PC-3 (cell line): Measurements from ENCODE around the gene RALBP1. TPM values are rescaled to one million over a fixed set of nuclear protein-coding genes. Genes with fewer than 3 reads are reported as not detected.
"Not testable (repeated sequence)": the region's sequence is repeated elsewhere in the genome, so short reads cannot be mapped to it uniquely, and the experiment has no call there.

Experiments
- ATAC-seq: fragments of 200-7000 bp; cut with Tn5 transposase; 2 replicates; pipeline ENCODE4 v1.9.1; 2020; ENCODE audit warnings: mild to moderate bottlenecking, moderate library complexity
- BruUV-seq: library from RNA; stranded (reverse); fragments of 400-500 nt; replicated peaks from 2 replicates; lab custom pipeline; 2021; lab: Mats Ljungman, UMichigan
- CTCF ChIA-PET: fragments of 300-600 bp; sonication (Branson Sonifier 250); formaldehyde crosslinking; loops from one replicate; lab custom pipeline; 2022; ENCODE audit warnings: antibody characterized with exemption; lab: Charles Lee
- POLR2A ChIA-PET: fragments of 300-600 bp; sonication (Branson Sonifier 250); formaldehyde crosslinking; loops from one replicate; lab custom pipeline; 2022; ENCODE audit warnings: antibody characterized with exemption; ENCODE audit not compliant: unreplicated experiment; lab: Charles Lee
- DNase-seq: peaks from one replicate; pipeline ENCODE4 v3.0.0-alpha.2; 2015
- H2AFZ ChIP-seq: fragments of 300-600 bp; sonication (generic); 2 replicates; pipeline ENCODE4 v1.6.0; 2016; ENCODE audit warnings: antibody characterized with exemption, low read length
- H3F3A ChIP-seq: fragments of 300-600 bp; sonication (generic); one replicate; pipeline ENCODE4 v1.6.0; 2017; ENCODE audit warnings: antibody characterized with exemption, low read length, control low read depth, mild to moderate bottlenecking; ENCODE audit not compliant: unreplicated experiment
- H3K27ac ChIP-seq: fragments of 300-600 bp; sonication (generic); 2 replicates; pipeline ENCODE4 v1.5.1; 2016; ENCODE audit warnings: mild to moderate bottlenecking, low read length
- H3K27me3 ChIP-seq: fragments of 300-600 bp; sonication (generic); 2 replicates; pipeline ENCODE4 v1.6.1; 2016; ENCODE audit warnings: low read length, mixed read lengths
- H3K36me3 ChIP-seq: fragments of 300-600 bp; sonication (generic); 2 replicates; pipeline ENCODE4 v1.6.1; 2016; ENCODE audit warnings: low read depth, mixed run types, low read length, mixed read lengths
- H3K4me1 ChIP-seq: fragments of 300-600 bp; sonication (generic); 2 replicates; pipeline ENCODE4 v1.5.1; 2016; ENCODE audit warnings: low read length; ENCODE audit not compliant: insufficient read depth
- H3K4me2 ChIP-seq: fragments of 300-600 bp; sonication (generic); 2 replicates; pipeline ENCODE4 v1.6.0; 2016; ENCODE audit warnings: low read length
- H3K4me3 ChIP-seq: fragments of 300-600 bp; sonication (generic); 2 replicates; pipeline ENCODE4 v1.5.1; 2016; ENCODE audit warnings: mild to moderate bottlenecking, low read length, mixed read lengths
- H3K79me2 ChIP-seq: fragments of 300-600 bp; sonication (generic); 2 replicates; pipeline ENCODE4 v1.6.1; 2017; ENCODE audit warnings: low read length, mixed read lengths
- H3K9ac ChIP-seq: fragments of 300-600 bp; sonication (generic); 2 replicates; pipeline ENCODE4 v1.6.0; 2016; ENCODE audit warnings: mild to moderate bottlenecking, low read length
- H3K9me2 ChIP-seq: fragments of 300-600 bp; sonication (generic); replicated peaks from 2 replicates; pipeline ENCODE4 v1.6.1; 2016; ENCODE audit warnings: mixed run types, low read length, mixed read lengths
- H3K9me3 ChIP-seq: fragments of 300-600 bp; sonication (generic); 2 replicates; pipeline ENCODE4 v1.6.1; 2016; ENCODE audit warnings: low read length, mixed read lengths
- H4K20me1 ChIP-seq: fragments of 300-600 bp; sonication (generic); 2 replicates; pipeline ENCODE4 v1.6.1; 2016; ENCODE audit warnings: low read length, mixed read lengths
- EZH2 ChIP-seq: fragments of 300-600 bp; sonication (generic); IDR thresholded peaks from one replicate; pipeline ENCODE4 v1.6.1; 2017; ENCODE audit warnings: antibody characterized with exemption, mild to moderate bottlenecking, low read length; ENCODE audit not compliant: unreplicated experiment
- EZH2phosphoT487 ChIP-seq: fragments of 300-600 bp; sonication (generic); IDR thresholded peaks from 2 replicates; pipeline ENCODE4 v1.6.1; 2018; ENCODE audit warnings: mild to moderate bottlenecking, antibody characterized with exemption, low read length, borderline replicate concordance
- intact Hi-C: fragments of 100-400 bp; cut with micrococcal nuclease; formaldehyde crosslinking; loops from 2 replicates; pipeline ENCODE4 v1.9.0; 2023
- total RNA-seq: library from RNA; depleted of rRNA; stranded (reverse); fragments of >200 nt; gene quantifications from 2 replicates; pipeline ENCODE4 v1.2.3, GENCODE V29; 2014
- TF ChIP-seq, protein P1 (sequence below): fragments of 300-600 bp; sonication (generic); conservative IDR thresholded peaks from 2 replicates; pipeline ENCODE4 v1.5.1; 2017; ENCODE audit warnings: antibody characterized with exemption, low read depth, mild to moderate bottlenecking, low read length

The RALBP1 gene
- total RNA-seq, 1 experiment from 2014 or later: 89.8 TPM

DNA sequence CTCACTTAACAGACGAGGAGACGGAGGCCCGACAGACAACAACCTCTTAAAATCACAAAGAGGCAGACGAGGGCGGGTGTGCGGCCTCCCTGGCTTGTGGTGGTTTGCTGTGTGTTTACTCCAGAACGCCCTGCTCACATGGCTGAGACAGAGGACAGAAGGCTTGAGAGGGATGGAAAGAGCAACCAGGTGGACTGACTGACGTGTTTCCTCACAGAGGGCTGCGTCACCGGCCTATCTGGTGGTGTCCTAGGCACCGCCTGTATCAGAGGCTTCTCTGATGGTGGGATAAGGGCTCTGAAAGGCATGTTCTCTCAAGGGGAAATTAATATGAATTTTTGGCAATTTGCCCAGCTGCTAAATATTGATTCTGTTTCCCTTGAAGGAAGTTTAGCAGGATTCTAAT, 47.0 kb upstream of the RALBP1 start:
- intact Hi-C loops: loop anchor here (10.0 kb wide), 1 partner anchor 94 kb away; the partner anchor contains the start of gene TWSG1
- TF ChIP-seq EZH2phosphoT487: no peak
- TF ChIP-seq EZH2: no peak
- TF ChIP-seq, protein P1, sequence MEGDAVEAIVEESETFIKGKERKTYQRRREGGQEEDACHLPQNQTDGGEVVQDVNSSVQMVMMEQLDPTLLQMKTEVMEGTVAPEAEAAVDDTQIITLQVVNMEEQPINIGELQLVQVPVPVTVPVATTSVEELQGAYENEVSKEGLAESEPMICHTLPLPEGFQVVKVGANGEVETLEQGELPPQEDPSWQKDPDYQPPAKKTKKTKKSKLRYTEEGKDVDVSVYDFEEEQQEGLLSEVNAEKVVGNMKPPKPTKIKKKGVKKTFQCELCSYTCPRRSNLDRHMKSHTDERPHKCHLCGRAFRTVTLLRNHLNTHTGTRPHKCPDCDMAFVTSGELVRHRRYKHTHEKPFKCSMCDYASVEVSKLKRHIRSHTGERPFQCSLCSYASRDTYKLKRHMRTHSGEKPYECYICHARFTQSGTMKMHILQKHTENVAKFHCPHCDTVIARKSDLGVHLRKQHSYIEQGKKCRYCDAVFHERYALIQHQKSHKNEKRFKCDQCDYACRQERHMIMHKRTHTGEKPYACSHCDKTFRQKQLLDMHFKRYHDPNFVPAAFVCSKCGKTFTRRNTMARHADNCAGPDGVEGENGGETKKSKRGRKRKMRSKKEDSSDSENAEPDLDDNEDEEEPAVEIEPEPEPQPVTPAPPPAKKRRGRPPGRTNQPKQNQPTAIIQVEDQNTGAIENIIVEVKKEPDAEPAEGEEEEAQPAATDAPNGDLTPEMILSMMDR: no peak
- ChIA-PET CTCF (no interaction called here), POLR2A (no interaction called here)
- Histone ChIP-seq H3K79me2 (no peaks in the 10 kb centered on the region), H3K36me3 (no peaks in the 10 kb centered on the region), H3K4me2 (no peak overlapping the region), H3K9me2 (no peaks in the 10 kb centered on the region), H3K4me1 (peaks cover 8% of the 10 kb centered on the region), H2AFZ (no peak overlapping the region), H3F3A (peaks cover 3% of the 10 kb centered on the region), H3K9ac (no peak overlapping the region), H3K27ac (no peak overlapping the region), H3K27me3 (no peaks in the 10 kb centered on the region), H3K4me3 (no peak overlapping the region), H4K20me1 (no peaks in the 10 kb centered on the region), H3K9me3 (peaks cover 10% of the 10 kb centered on the region; the same call in 1 of the 2 replicates)
- DNase-seq: peak; percentile 22
- peak; percentile 32; the same call in 1 of the 2 replicates for ATAC-seq
- no TSS peak for BruUV-seq

DNA sequence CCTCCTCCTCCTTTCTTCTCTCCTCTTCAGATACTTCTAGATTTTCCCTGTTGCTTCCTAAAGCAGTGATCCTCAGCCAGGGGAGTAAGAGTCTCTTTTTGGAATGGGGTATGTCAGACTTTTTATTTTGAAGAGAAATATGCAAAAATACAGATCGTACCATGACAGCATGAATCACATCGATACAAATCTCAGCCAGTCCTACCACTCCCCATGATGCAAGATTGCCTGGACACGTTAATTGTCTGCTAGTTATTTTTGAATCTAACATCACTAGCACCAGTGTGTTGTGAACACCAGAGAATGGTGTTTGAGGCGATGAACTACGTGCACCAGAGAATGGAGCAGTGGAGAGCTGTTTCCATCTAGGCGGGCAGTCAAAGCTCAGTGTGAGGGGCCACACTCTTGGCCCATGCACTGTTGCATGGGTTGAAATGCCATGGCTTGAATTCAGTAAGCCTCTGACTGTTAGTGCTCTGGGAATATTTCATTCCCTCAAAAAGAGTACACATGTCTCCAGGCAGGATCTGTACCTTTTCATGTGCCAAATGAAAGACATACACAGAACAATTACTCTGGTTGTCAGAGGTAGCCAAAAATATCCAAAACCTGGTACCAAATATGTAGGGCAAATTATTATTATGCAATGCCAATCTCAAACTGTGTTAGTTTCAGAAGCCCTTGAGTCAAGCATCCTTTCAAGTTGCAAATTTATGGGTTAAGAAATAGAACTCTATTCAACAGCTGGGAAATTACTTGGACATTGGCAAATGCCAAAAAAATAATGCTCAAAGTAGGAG, 46.3 kb upstream of the RALBP1 start:
- H3K4me2 ChIP-seq: no peak overlapping the region
- no peak for ATAC-seq
- no TSS peak for BruUV-seq
- peaks cover 7% of the 10 kb centered on the region; the same call in 1 of the 2 replicates for H3K9me3 ChIP-seq
- DNase-seq: no peak
- intact Hi-C loops: loop anchor here (10.0 kb wide), 1 partner anchor 94 kb away; the partner anchor contains the start of gene TWSG1
- no peaks in the 10 kb centered on the region for H3K79me2 ChIP-seq
- TF ChIP-seq EZH2phosphoT487 (no peak), EZH2 (no peak)
- TF ChIP-seq, protein P1: no peak
- no peak overlapping the region for H3K4me3 ChIP-seq
- ChIA-PET POLR2A (no interaction called here), CTCF (no interaction called here)
- H4K20me1 ChIP-seq: no peaks in the 10 kb centered on the region
- H2AFZ ChIP-seq: no peak overlapping the region
- no peak overlapping the region for H3K9ac ChIP-seq
- H3K4me1 ChIP-seq: peaks cover under 1% of the 10 kb centered on the region; the same call in 1 of the 2 replicates
- H3K27ac ChIP-seq: no peak overlapping the region
- no peaks in the 10 kb centered on the region for H3K36me3 ChIP-seq
- no peaks in the 10 kb centered on the region for H3K27me3 ChIP-seq
- no peaks in the 10 kb centered on the region for H3F3A ChIP-seq
- no peaks in the 10 kb centered on the region for H3K9me2 ChIP-seq

DNA sequence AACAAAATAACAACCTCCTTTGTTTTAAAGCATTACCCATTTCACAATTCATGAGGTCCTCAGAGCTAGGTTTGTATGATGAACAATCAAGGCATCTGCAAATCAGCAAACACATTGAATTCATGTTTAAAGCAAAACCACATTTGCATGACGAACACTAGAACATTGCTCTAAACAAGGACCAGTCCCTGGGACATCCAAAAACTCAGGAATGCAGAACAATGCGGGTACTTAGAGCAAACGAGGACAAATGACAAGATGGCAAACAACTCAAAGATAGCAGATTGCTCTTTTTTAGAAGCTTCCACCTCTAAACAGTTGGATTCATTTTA, 45.7 kb upstream of the RALBP1 start:
- Histone ChIP-seq H3K4me3 (no peak overlapping the region), H3K9me3 (peaks cover 4% of the 10 kb centered on the region; the same call in 1 of the 2 replicates), H3K4me1 (no peaks in the 10 kb centered on the region), H4K20me1 (no peaks in the 10 kb centered on the region), H2AFZ (no peak overlapping the region), H3K27ac (no peak overlapping the region), H3F3A (no peaks in the 10 kb centered on the region), H3K9ac (no peak overlapping the region), H3K36me3 (no peaks in the 10 kb centered on the region), H3K4me2 (no peak overlapping the region), H3K79me2 (no peaks in the 10 kb centered on the region), H3K9me2 (no peaks in the 10 kb centered on the region), H3K27me3 (no peaks in the 10 kb centered on the region)
- no peak for ATAC-seq
- CTCF ChIA-PET: no interaction called here
- POLR2A ChIA-PET: no interaction called here
- DNase-seq: no peak
- BruUV-seq: no TSS peak
- intact Hi-C loops: loop anchor here (10.0 kb wide), 1 partner anchor 95 kb away; the partner anchor contains the start of gene TWSG1
- TF ChIP-seq EZH2phosphoT487 (no peak), EZH2 (no peak)
- TF ChIP-seq, protein P1: no peak

DNA sequence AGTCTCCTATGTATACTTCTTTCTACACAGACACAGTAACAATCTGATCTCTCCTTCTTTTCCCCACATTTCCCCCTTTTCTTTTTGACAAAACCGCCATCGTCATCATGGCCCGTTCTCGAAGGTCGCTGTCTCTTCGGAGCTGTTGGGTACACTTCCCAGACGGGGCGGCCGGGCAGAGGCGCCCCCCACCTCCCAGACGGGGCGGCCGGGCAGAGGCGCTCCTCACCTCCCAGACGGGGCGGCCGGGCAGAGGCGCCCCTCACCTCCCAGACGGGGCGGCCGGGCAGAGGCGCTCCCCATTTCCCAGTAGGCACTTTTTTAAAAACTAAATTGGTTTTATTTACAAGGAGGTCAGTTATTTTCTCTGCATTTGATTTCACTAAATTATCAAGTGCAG, 45.0 kb upstream of the RALBP1 start:
- H3K27me3 ChIP-seq, CTCF ChIA-PET, H3K4me3 ChIP-seq, H3K79me2 ChIP-seq, POLR2A ChIA-PET, H3F3A ChIP-seq, DNase-seq, H3K27ac ChIP-seq, H2AFZ ChIP-seq, H4K20me1 ChIP-seq, intact Hi-C loops, H3K36me3 ChIP-seq, H3K9ac ChIP-seq, H3K9me3 ChIP-seq, H3K9me2 ChIP-seq, H3K4me2 ChIP-seq, ATAC-seq, H3K4me1 ChIP-seq, BruUV-seq: not testable (repeated sequence)
